SU-DHL-6 (cell line): ENCODE data around the gene FBXL16.

ENCODE experiments used
- EZH2phosphoT487 ChIP-seq: fragments of 200-600 bp; sonication (generic), shearing (Covaris generic); conservative IDR thresholded peaks from 2 replicates; pipeline ENCODE4 v1.6.1; 2018; ENCODE audit warnings: mild to moderate bottlenecking, antibody characterized with exemption, low read length, moderate library complexity, mixed read lengths
- TF ChIP-seq, protein P1 (sequence below): fragments of 200-600 bp; sonication (generic); IDR thresholded peaks from one replicate; pipeline ENCODE4 v1.5.1; 2017; ENCODE audit warnings: antibody characterized with exemption, mild to moderate bottlenecking, low read length, moderate library complexity; ENCODE audit not compliant: insufficient read depth, poor library complexity, severe bottlenecking

DNA sequence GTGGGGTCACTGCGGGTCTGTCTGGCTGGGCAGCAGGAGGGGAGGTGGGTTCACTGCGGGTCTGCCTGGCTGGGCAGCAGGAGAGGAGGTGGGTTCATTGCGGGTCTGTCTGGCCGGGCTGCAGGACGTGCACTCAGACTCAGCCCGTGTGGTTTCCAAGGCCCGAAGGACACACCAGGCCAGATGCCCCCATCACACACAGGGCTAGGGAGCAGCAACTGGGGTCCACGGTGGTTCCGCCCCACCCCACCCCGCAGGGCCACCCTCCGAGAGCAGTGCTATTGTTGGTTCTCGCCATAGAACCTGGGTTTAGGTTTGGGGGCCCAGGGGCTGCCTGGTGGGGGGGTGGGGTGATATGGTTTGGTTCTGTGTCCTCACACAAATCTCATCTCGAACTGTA, 41.0 kb upstream of the FBXL16 start:
- TF ChIP-seq, protein P1, sequence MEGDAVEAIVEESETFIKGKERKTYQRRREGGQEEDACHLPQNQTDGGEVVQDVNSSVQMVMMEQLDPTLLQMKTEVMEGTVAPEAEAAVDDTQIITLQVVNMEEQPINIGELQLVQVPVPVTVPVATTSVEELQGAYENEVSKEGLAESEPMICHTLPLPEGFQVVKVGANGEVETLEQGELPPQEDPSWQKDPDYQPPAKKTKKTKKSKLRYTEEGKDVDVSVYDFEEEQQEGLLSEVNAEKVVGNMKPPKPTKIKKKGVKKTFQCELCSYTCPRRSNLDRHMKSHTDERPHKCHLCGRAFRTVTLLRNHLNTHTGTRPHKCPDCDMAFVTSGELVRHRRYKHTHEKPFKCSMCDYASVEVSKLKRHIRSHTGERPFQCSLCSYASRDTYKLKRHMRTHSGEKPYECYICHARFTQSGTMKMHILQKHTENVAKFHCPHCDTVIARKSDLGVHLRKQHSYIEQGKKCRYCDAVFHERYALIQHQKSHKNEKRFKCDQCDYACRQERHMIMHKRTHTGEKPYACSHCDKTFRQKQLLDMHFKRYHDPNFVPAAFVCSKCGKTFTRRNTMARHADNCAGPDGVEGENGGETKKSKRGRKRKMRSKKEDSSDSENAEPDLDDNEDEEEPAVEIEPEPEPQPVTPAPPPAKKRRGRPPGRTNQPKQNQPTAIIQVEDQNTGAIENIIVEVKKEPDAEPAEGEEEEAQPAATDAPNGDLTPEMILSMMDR: no peak
- TF ChIP-seq EZH2phosphoT487: no peak
